Muscle of arm (tissue), 12 donors: Measurements from ENCODE around the gene ILDR1. TPM values are rescaled to one million over a fixed set of nuclear protein-coding genes. Genes with fewer than 3 reads are reported as not detected.

Experiments used
- DNase-seq: peaks from one replicate; pipeline ENCODE4 v3.0.0-alpha.2; 2013
- polyA plus RNA-seq, 12 donors: library from polyadenylated mRNA; unstranded; fragments of 120-200 nt; gene quantifications; one replicate each; pipeline ENCODE4 v1.2.1, GENCODE V29; 2013; ENCODE audit not compliant: insufficient read length in 12 of 12

Gene ILDR1
- polyA plus RNA-seq, 12 donors: 0.17 to 0.82 (median 0.50) TPM; not detected in 2

- DNase-seq: no peak
These were observed 2.6 kb downstream of the ILDR1 start for GRCh38 chr3:122019493-122019892.

- DNase-seq: no peak
These were observed 7.3 kb downstream of the ILDR1 start for GRCh38 chr3:122014741-122015140.

DNA sequence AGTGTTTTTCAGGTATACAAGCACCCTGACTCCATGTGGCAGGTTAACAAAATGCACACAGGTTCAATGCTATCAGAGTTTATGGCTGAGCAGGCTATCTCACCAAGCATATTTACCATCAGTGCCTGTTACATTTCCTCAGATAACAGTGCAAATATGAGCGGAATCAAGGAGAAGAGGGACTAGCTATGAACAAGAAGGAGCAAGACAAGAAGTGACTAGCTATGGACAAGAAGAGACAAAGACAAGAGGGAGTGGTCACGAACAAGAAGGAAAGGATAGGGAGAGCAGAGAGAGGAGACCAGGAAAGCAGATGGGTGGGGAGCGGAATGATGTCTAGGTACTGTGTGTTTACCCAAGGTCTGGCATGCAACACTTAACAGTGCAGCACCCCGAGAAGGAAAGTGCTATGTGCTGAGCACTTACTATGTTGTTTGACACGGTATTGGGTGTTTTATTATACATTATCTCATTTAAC lies 8.6 kb downstream of the ILDR1 start:
- no peak for DNase-seq

- DNase-seq: no peak
These were observed 9.2 kb downstream of the ILDR1 start for GRCh38 chr3:122012821-122013220.

GRCh38 chr3:122011396-122011795 lies 10.7 kb downstream of the ILDR1 start:
- no peak for DNase-seq

DNA sequence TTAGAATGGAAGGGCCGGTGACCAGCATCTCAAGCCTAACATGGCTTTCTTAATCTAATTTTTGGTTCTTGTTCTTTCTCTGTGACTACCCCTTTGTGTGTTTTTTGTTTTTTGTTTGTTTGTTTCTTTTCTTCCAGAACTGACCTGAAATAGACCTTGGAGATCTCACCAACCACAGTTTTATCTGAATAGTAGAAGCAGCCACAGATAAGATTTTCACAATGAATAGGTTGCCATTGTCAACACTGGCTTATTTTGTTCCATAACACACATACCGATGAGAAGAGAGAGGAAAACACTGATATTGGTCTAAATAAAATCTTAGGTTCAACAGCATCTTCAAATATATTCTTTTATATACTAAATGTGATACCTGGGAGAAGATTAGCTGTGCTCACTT lies 11.5 kb downstream of the ILDR1 start:
- no peak for DNase-seq

DNA sequence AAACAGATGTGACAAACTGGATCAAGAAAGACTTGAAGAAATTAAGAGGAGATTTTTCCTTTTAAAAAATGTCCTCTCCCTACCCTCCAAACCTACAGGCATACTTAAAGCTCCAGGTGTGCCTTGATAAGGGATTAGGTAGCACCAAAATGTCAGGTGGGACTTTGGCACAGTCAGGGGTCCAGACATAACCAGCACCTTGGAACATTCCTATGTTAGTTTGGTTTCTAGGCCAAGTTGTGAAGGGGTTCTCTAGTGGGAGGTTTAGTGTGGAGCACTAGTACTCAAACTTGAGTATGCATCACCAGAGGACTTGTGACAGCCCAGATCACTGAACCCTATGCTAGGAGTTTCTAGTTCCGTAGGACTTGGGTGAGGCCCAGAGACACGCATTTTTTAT lies 13.9 kb downstream of the ILDR1 start:
- no peak for DNase-seq

DNA sequence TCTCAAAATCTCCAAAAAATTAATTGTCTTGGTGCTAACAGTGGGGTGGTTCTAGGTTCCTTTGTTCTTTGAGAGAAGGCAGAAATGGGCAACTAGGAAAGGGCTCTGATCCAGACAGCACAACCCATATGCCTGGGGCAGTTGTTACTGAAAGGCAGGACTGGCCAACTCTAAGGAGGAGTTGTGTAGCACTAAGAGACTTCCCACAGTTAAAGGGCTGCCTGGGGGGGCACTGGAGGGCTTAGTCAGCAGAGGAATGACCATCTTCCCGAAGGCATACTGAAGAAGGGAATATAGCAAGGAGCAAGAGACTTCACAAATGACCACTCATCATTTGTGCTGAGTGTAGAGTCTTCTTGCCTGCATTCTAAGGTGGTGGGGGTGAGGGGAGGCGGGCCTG lies 15.8 kb downstream of the ILDR1 start:
- DNase-seq: no peak

GRCh38 chr3:122004991-122005565 lies 17.0 kb downstream of the ILDR1 start:
- no peak for DNase-seq

- DNase-seq: no peak
These were observed 17.9 kb downstream of the ILDR1 start for GRCh38 chr3:122004107-122004506.

DNA sequence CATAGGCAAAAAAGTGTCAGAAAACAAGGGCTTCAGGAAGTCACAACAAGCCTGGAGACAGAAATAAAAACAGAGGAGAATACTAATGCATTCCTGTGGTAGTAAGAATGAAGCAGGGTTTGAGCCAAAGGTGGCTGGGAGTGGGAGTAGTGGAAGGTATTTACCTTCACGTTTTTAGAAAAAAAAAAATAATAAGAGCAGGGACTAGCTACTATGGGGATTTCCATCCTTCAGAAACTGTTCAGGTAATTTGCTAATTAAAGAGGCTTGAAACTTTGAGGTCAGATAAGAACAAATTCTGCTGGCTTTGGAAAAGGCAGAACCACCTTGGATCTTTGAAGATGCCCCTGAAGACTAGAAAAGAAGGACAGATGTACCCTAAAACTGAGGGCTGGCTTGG lies 18.4 kb downstream of the ILDR1 start:
- DNase-seq: no peak

- DNase-seq: no peak
These were observed 18.9 kb downstream of the ILDR1 start for GRCh38 chr3:122003112-122003511.

DNA sequence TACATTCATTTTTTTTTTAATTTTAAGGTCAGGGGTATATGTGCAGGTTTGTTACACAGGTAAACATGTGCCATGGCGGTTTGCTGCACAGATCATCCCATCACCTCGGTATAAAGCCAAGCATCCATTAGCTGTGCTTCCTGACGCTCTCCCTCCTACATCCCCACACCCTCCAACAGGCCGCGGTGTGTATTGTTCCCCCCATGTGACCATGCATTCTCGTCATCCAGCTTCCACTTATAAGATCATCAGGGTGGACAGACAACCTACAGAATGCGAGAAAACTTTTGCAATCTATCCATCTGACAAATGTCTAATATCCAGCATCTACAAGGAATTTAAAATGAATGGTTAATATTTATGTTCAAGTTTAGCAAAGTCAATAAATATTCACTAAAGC lies 19.4 kb downstream of the ILDR1 start:
- DNase-seq: no peak

GRCh38 chr3:122001892-122002291 lies 20.2 kb downstream of the ILDR1 start:
- DNase-seq: no peak

GRCh38 chr3:122000936-122001605 lies 21.0 kb downstream of the ILDR1 start:
- no peak for DNase-seq

DNA sequence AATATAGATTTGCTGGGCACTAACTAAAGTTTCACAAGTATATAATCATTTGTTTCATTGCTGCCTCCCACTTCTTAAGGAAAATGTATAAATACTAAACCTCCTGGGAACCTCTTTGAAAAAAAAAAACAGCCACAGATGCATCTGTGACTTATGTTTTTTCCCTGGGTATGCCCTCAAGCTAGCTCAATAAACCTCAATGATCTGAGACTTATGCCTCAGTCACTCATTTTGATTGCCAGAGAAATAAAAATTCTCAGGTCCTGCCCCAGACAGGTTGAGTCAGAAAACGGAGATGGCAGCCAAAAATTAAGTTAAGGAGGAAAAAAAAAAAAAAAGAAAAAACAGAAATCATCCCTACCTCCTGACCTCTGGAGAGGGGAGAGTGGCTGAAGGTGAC lies 22.1 kb downstream of the ILDR1 start:
- DNase-seq: no peak

DNA sequence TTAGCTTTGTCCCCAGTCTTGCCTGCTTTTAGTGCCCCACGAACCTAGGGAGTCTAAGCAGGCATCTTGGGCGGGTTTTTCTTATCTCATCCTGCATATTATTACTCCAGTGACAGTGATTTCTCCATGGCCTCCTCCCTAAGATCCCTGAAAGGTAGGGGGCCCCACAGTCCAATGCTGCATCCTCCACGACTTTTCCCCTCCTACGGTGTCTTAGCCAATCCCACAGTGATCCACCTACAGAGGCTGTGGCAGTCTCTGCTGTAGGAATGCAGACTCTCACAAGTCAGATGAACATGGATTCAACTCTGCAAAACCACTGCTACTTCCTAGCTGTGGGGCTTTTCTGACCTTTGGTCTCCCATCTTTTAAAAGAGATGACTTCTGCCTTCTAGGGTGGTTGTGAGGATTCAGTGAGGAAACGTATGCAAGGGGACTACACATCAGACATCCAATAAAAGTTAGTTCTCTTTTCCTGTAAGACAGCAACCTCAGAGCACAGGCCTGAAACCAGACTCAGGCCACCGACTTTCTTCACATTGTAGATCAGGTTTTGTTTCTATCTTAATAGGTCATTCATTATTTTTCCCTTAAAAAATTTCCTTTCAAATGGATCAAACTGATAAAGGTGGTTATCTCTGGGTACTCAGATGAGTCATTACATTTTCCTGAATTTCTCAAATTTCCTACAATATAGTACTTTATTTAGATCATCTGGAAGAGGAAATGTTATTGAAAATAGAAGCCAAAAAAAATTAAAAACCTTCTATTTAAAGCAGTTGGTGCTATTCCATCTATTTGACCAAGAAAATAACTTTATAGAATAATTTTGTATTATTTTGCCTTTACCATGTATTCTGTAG lies 23.2 kb downstream of the ILDR1 start:
- no peak for DNase-seq

DNA sequence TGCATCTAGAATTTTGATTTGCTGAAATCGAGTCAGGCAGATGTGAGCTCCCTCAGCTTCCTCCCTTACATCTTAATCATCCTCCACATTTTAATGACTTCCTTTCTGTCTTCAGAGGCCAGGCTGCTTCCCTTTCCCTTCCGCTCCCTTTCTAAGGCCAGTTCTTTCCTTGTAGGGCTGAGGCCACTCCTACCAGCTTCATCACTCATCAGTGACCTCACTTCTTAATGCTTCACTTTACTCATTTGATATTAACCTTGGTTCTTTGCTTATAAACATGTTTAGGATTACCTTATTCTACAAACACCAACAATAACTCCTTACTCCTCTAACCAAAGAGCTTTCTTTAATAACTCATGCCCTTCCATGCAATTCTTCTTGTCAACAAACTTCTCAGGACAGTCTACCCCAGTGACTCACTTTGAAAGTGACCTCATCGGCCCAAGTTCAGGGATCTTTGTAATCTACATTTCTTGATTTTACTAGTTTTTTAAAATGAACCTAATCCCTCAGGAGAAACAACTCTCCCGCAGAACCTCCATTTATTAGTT lies 23.9 kb downstream of the ILDR1 start:
- DNase-seq: no peak

DNA sequence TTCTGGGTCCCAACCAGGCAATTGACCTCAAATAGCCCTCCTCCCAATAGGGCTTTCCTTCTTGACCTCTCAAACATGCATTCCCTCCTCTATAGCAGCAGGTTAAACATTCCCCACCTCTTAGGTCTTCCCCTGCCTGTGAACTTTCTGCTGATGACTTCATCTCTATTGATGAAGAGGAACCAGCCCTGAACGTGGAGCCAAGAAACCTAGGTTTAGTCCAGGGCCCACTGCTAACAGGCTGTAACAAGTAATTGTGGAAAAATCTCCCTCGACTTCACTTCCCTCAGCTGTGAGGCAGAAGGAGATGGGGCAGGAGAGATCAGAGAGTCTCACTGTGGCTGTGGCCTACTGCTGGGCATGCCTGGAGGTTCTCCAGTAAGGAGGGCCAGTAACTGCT lies 24.7 kb downstream of the ILDR1 start:
- no peak for DNase-seq

GRCh38 chr3:121996441-121996840 lies 25.6 kb downstream of the ILDR1 start:
- DNase-seq: no peak

DNA sequence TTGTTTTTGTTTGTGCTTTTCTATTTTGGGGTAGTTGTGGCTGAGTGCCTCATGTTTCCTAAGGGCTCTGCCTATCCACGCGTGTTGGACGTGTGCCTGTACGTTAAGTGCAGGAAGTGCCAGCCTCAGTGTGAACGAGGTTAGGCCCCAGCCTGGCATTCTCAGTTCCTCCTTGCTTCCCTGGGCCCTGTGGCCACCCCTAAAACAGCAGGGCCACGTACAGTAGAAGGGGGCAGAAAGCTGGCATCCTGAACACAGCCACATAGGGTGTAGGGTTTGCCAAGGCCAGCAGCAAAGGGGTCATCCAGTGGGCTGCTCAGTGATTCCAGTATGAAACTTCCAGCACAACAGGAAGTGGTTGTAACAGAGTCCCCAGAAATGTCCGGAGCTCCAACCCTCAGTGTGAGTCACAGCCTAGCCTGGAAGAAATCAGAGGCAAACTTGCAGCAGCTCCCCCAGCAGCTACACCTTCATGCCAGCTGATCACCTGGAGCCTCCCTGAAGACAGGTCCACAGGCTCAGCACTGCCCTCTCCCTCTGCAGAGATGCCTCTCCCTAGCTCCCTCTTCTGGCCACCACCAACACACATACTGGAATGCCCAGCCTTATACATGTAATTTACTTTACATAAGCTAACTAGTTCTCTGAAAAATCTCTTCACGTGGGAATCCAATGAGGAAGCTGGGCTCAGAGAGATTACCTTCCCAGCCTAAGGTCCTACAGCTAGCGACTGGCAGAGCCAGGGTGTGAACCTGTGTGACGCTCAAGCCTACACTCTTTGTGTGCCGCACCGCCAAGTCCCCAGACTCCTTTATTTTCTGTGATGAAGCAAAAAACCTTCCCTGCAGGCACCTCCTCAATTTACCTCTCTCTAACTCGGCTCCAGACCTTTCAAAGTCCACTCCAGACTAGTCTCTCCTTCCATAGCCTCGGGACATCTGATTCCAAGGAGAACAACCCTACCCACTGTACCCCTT lies 26.6 kb downstream of the ILDR1 start:
- peak; percentile 35 for DNase-seq
